Neural cell (in vitro differentiated cells): ENCODE results near the gene MSLN.

Experiments
- EP300 ChIP-seq: fragments of 450-650 bp; conservative IDR thresholded peaks from 2 replicates; pipeline ENCODE4 v1.6.1; 2014; ENCODE audit warnings: antibody characterized with exemption, mild to moderate bottlenecking, moderate library complexity; ENCODE audit not compliant: poor library complexity, severe bottlenecking
- EZH2 ChIP-seq: fragments of 200-600, 300-800 bp; shearing (Covaris generic), sonication (generic); IDR thresholded peaks from 2 replicates; pipeline ENCODE4 v1.6.1; 2014; ENCODE audit warnings: antibody characterized with exemption, low read length, borderline replicate concordance, mild to moderate bottlenecking; ENCODE audit not compliant: insufficient read depth, poor library complexity, severe bottlenecking
- MXI1 ChIP-seq: fragments of 450-650 bp; conservative IDR thresholded peaks from 2 replicates; pipeline ENCODE4 v1.6.1; 2014; ENCODE audit warnings: antibody characterized with exemption, mild to moderate bottlenecking; ENCODE audit not compliant: poor library complexity, severe bottlenecking
- POLR2AphosphoS5 ChIP-seq: IDR thresholded peaks from 2 replicates; pipeline ENCODE4 v1.6.1; 2012
- RAD21 ChIP-seq: fragments of 450-650 bp; conservative IDR thresholded peaks from 2 replicates; pipeline ENCODE4 v1.6.1; 2014; ENCODE audit warnings: antibody characterized with exemption, mild to moderate bottlenecking, moderate library complexity
- SMC3 ChIP-seq: fragments of 450-650 bp; conservative IDR thresholded peaks from 2 replicates; pipeline ENCODE4 v1.6.1; 2014; ENCODE audit warnings: antibody characterized with exemption, mild to moderate bottlenecking, moderate library complexity; ENCODE audit not compliant: poor library complexity
- TAF1 ChIP-seq: IDR thresholded peaks from 2 replicates; pipeline ENCODE4 v1.6.1; 2012; ENCODE audit warnings: low read depth
- TF ChIP-seq, protein P1 (sequence below): fragments of 450-650 bp; IDR thresholded peaks from 2 replicates; pipeline ENCODE4 v1.5.1; 2014; ENCODE audit warnings: antibody characterized with exemption, mild to moderate bottlenecking, moderate library complexity; ENCODE audit not compliant: poor library complexity, severe bottlenecking
- TF ChIP-seq, protein P2 (sequence below): IDR thresholded peaks from 2 replicates; pipeline ENCODE4 v1.6.1; 2012; ENCODE audit warnings: borderline replicate concordance

DNA sequence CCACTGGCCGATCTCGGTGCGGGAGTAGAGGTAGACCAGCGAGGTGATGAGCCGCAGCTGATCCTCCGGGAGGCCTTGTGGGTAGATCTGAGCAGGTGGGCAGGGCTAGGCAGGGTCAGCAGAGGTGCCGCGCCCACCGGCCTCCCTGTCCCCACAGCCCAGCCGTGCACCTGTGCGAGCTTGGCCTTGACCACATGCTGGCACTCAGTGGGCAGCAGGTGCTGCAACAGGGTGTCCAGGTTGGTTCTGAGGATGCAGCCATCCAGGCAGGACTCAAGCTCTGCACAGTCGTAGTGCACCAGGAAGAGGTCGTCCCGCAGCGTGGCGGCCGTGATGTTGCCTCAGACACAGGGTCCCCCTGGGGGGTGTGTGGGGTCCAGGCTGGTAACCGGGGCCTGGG is 12.4 kb downstream of the MSLN start:
- TF ChIP-seq EP300: no peak
- TF ChIP-seq, protein P1, sequence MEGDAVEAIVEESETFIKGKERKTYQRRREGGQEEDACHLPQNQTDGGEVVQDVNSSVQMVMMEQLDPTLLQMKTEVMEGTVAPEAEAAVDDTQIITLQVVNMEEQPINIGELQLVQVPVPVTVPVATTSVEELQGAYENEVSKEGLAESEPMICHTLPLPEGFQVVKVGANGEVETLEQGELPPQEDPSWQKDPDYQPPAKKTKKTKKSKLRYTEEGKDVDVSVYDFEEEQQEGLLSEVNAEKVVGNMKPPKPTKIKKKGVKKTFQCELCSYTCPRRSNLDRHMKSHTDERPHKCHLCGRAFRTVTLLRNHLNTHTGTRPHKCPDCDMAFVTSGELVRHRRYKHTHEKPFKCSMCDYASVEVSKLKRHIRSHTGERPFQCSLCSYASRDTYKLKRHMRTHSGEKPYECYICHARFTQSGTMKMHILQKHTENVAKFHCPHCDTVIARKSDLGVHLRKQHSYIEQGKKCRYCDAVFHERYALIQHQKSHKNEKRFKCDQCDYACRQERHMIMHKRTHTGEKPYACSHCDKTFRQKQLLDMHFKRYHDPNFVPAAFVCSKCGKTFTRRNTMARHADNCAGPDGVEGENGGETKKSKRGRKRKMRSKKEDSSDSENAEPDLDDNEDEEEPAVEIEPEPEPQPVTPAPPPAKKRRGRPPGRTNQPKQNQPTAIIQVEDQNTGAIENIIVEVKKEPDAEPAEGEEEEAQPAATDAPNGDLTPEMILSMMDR: no peak
- TF ChIP-seq EZH2: no peak
- TF ChIP-seq POLR2AphosphoS5: no peak
- no peak for TF ChIP-seq TAF1
- TF ChIP-seq SMC3: no peak
- TF ChIP-seq, protein P2, sequence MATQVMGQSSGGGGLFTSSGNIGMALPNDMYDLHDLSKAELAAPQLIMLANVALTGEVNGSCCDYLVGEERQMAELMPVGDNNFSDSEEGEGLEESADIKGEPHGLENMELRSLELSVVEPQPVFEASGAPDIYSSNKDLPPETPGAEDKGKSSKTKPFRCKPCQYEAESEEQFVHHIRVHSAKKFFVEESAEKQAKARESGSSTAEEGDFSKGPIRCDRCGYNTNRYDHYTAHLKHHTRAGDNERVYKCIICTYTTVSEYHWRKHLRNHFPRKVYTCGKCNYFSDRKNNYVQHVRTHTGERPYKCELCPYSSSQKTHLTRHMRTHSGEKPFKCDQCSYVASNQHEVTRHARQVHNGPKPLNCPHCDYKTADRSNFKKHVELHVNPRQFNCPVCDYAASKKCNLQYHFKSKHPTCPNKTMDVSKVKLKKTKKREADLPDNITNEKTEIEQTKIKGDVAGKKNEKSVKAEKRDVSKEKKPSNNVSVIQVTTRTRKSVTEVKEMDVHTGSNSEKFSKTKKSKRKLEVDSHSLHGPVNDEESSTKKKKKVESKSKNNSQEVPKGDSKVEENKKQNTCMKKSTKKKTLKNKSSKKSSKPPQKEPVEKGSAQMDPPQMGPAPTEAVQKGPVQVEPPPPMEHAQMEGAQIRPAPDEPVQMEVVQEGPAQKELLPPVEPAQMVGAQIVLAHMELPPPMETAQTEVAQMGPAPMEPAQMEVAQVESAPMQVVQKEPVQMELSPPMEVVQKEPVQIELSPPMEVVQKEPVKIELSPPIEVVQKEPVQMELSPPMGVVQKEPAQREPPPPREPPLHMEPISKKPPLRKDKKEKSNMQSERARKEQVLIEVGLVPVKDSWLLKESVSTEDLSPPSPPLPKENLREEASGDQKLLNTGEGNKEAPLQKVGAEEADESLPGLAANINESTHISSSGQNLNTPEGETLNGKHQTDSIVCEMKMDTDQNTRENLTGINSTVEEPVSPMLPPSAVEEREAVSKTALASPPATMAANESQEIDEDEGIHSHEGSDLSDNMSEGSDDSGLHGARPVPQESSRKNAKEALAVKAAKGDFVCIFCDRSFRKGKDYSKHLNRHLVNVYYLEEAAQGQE: no peak
- no peak for TF ChIP-seq MXI1
- no peak for TF ChIP-seq RAD21
